GM10248 (cell line): ENCODE data around the gene SPA17.

Source experiments
- CTCF ChIA-PET: fragments of 300-600 bp; sonication (Branson Sonifier 250); formaldehyde crosslinking; extraction: SDS; loops from one replicate; lab custom pipeline; 2021; ENCODE audit warnings: antibody characterized with exemption; lab: Yijun Ruan, JAX
- POLR2A ChIA-PET: fragments of 350-650 bp; sonication (Branson Sonifier 250); formaldehyde crosslinking; extraction: SDS; loops from one replicate; lab custom pipeline; 2020; ENCODE audit warnings: antibody characterized with exemption; lab: Yijun Ruan, JAX
- DNase-seq: peaks from one replicate; pipeline ENCODE4 v3.0.0; 2012; ENCODE audit errors: extremely low spot score
- CTCF ChIP-seq: IDR thresholded peaks from 2 replicates; pipeline ENCODE4 v1.5.1; 2012; ENCODE audit warnings: mild to moderate bottlenecking, low read depth; ENCODE audit errors: extremely low read depth, missing control alignments, control extremely low read depth

Gene SPA17

GRCh38 chr11:124712392-124712791 lies 38.7 kb downstream of the SPA17 start:
- DNase-seq: no peak
- POLR2A ChIA-PET: no interaction called here

GRCh38 chr11:124716591-124716990 lies 42.9 kb downstream of the SPA17 start:
- TF ChIP-seq CTCF: no peak
- ChIA-PET CTCF (interaction anchor here (1.1 to 2.6 kb wide), 4 partner anchors 15 to 120 kb away, joined by 3 to 9 read pairs (median 4); no protein-coding TSS in a partner anchor), POLR2A (no interaction called here)
- no peak for DNase-seq

More at GRCh38 chr11:124712392-124712791, 38.7 kb downstream of the SPA17 start:
- CTCF ChIA-PET: no interaction called here
- TF ChIP-seq CTCF: no peak

- ChIA-PET CTCF (interaction anchor here (1.2 to 2.6 kb wide), 4 partner anchors 14 to 47 kb away, joined by 3 to 9 read pairs (median 4); partner anchors contain the start of gene ESAM), POLR2A (no interaction called here)
- TF ChIP-seq CTCF: no peak
- DNase-seq: no peak
Observed at GRCh38 chr11:124717421-124717785, 43.7 kb downstream of the SPA17 start.

- POLR2A ChIA-PET: no interaction called here
- DNase-seq: peak; percentile 29
- no peak for TF ChIP-seq CTCF
- CTCF ChIA-PET: interaction anchor here (1.2 to 2.6 kb wide), 4 partner anchors 13 to 46 kb away, joined by 3 to 9 read pairs (median 4); partner anchors contain the start of gene ESAM
Observed at GRCh38 chr11:124717786-124718651, 44.3 kb downstream of the SPA17 start.

- no peak for DNase-seq
- no peak for TF ChIP-seq CTCF
- ChIA-PET CTCF (interaction anchor here (1.4 kb wide), 1 partner anchor 27 kb away, joined by 3 read pairs; no protein-coding TSS in a partner anchor), POLR2A (no interaction called here)
Observed at GRCh38 chr11:124718801-124719200, 45.1 kb downstream of the SPA17 start.

GRCh38 chr11:124719534-124719933 lies 45.8 kb downstream of the SPA17 start:
- ChIA-PET POLR2A (no interaction called here), CTCF (interaction anchor here (1.2 to 1.5 kb wide), 4 partner anchors 13 to 117 kb away, joined by 3 to 5 read pairs (median 4); no protein-coding TSS in a partner anchor)
- DNase-seq: no peak
- TF ChIP-seq CTCF: no peak
